ENCODE results near the gene IFNL3.

Gene IFNL3

DNA sequence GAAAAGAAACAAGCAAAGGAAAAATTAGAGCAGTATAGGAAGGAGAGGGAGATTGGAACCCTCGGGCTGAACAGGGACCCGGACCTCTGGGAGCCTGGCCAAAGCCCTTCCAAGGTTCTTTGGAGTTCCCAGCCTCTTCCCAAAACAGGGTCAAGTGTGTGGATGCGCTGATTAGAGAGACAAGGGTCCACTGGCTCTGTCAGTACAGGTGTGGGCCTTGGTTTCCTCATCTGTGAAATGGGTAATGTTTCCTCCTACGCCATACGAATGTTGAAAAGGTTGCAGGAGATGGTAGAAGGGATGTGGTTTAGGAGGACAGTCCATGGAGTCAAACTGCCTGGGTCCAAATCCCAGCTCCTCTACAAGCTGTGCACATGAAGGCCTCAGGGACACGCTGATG is 38.7 kb downstream of the IFNL3 start:
- in situ Hi-C loops (cut with HindIII; ENCODE audit: low pct_ligation_motif_present, low sequenced_read_pairs), result no loop called here
- Histone ChIP-seq H3K4me3 (ENCODE audit: low read depth, low read length) (no peak overlapping the region), H3K27me3 (replicated peaks) (peaks cover 23% of the 10 kb centered on the region), H3K27ac (no peak overlapping the region), H3K36me3 (replicated peaks) (no peaks in the 10 kb centered on the region)
- TF ChIP-seq, protein P1, sequence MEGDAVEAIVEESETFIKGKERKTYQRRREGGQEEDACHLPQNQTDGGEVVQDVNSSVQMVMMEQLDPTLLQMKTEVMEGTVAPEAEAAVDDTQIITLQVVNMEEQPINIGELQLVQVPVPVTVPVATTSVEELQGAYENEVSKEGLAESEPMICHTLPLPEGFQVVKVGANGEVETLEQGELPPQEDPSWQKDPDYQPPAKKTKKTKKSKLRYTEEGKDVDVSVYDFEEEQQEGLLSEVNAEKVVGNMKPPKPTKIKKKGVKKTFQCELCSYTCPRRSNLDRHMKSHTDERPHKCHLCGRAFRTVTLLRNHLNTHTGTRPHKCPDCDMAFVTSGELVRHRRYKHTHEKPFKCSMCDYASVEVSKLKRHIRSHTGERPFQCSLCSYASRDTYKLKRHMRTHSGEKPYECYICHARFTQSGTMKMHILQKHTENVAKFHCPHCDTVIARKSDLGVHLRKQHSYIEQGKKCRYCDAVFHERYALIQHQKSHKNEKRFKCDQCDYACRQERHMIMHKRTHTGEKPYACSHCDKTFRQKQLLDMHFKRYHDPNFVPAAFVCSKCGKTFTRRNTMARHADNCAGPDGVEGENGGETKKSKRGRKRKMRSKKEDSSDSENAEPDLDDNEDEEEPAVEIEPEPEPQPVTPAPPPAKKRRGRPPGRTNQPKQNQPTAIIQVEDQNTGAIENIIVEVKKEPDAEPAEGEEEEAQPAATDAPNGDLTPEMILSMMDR (IDR thresholded peaks at IDR 0.05; ENCODE audit: low read depth, low read length, missing control alignments), result no peak
- DNase-seq, result no peak

DNA sequence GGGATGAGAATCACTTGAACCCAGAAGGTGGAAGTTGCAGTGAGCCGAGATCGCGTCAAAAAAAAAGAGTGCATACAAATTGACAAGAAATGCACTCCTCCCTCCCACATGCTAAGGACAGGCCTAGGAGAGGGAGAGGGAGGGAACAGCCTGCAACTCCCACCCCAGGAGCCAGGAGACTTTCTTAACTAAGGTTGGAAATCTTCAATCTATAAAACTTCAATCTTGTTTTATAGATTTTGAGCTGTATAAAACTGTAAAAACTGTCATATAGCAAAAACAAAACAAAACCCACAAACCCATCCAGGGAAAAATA is 39.4 kb downstream of the IFNL3 start:
- H3K27me3 ChIP-seq (replicated peaks), result peaks cover 23% of the 10 kb centered on the region
- no peak overlapping the region for H3K27ac ChIP-seq
- DNase-seq, result no peak
- TF ChIP-seq, protein P1 (IDR thresholded peaks at IDR 0.05; ENCODE audit: low read depth, low read length, missing control alignments), result no peak
- H3K36me3 ChIP-seq (replicated peaks), result no peaks in the 10 kb centered on the region
- in situ Hi-C loops (cut with HindIII; ENCODE audit: low pct_ligation_motif_present, low sequenced_read_pairs), result no loop called here
- no peak overlapping the region for H3K4me3 ChIP-seq (ENCODE audit: low read depth, low read length)

DNA sequence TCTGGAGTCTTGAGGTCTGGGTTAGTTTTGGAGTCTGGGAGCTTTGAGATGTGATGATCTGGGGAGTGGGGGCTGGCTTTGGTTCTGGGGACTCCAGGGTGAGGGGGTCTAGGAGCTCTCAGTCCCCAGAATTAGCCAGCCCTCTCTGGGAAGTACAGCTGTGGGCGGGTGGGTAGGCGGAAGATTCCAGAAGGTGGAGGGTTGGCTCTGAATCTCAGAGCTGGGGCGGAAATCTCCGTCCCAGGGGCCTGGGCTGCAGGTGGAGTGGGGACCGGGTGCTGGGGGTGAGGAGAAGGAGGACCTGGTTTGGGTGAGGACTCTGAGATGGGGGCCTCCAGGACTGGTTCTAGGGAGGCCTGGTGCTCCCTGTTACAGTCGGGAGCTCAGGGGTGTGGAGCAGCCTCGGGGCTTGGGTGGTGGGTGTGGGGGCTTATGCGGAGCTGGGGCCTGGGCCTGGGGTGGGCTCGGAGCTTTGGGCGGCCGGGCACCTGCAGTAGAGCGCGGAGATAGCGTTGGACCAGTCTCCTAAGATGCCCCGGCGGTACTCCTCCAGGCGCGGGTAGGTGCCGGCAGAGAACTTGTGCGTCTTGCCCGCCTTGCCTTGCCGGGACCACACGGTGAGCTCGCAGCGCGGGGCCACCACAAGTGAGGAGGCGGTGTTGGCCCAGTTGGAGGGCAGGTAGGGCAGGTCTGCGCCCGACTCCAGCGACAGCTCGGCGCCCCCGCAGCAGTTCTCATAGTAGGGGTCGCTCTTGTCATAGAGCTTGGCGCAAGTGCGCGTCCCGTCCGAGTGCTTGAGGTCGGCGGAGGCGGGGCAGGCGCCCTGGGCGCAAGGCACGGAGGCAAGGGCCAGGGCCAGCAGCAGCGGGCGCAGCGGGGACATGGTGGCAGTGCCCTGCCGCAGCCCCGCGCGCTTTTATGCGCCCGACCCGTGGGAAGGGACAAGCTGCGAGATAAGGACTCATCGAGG is 41.1 kb downstream of the IFNL3 start, which contains the start of gene SYCN:
TSS of gene SYCN (minus strand) at position 892 of the 970 bp plus-strand sequence. CDS start at position 883, 9 bp downstream.
- no peak within 1 kb of the TSS for H3K4me3 ChIP-seq (ENCODE audit: low read depth, low read length)
- TF ChIP-seq, protein P1 (IDR thresholded peaks at IDR 0.05; ENCODE audit: low read depth, low read length, missing control alignments), result no peak
- H3K27ac ChIP-seq, result no peak within 1 kb of the TSS
- H3K36me3 ChIP-seq (replicated peaks), result no peaks in the 10 kb centered on the region
- no peak for DNase-seq
- peaks cover 27% of the 10 kb centered on the region for H3K27me3 ChIP-seq (replicated peaks)
- in situ Hi-C loops (cut with HindIII; ENCODE audit: low pct_ligation_motif_present, low sequenced_read_pairs), result no loop called here

DNA sequence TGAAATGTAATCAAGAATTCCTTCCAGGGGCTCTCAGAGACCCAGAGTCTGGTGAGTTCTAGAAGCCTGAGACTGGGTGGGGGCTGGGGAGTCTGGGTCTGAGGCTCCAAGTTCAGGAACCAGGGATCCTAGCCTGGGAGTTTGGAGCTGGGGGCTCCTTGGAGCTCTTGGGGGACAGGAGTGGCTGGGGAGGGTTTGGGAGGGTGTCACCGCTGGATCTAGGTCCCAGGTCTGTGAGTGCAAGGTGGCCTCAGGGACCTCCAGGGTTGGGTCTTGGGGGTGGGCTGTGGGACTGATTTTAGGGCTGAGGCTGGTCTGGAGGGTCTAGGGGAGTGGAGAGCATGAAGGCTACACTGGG is 41.8 kb downstream of the IFNL3 start:
- Histone ChIP-seq H3K27me3 (replicated peaks) (peaks cover 30% of the 10 kb centered on the region), H3K4me3 (ENCODE audit: low read depth, low read length) (no peak overlapping the region), H3K36me3 (replicated peaks) (no peaks in the 10 kb centered on the region), H3K27ac (no peak overlapping the region)
- in situ Hi-C loops (cut with HindIII; ENCODE audit: low pct_ligation_motif_present, low sequenced_read_pairs), result no loop called here
- TF ChIP-seq, protein P1 (IDR thresholded peaks at IDR 0.05; ENCODE audit: low read depth, low read length, missing control alignments), result no peak
- DNase-seq, result no peak

DNA sequence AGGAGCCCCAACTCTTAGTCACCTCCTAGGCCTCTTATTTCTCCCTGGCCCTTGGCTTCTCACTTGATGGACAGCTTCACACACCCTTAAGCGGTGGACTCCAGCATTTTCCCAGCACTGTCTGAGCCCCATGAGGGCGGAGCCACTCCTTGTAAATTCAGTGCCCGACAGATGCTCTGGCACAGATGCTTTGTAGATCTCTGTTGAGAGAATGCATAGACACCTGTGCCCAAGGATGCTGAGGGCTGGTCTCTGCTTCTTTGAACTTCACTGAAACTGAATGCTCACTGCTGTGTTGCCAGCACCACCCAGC is 44.0 kb downstream of the IFNL3 start:
- Histone ChIP-seq H3K36me3 (replicated peaks) (no peaks in the 10 kb centered on the region), H3K27me3 (replicated peaks) (peaks cover 51% of the 10 kb centered on the region)

More for the DNA sequence above, 44.0 kb downstream of the IFNL3 start:
- in situ Hi-C loops (cut with HindIII; ENCODE audit: low pct_ligation_motif_present, low sequenced_read_pairs), result no loop called here
- H3K27ac ChIP-seq, result no peak overlapping the region
- no peak for DNase-seq
- no peak overlapping the region for H3K4me3 ChIP-seq (ENCODE audit: low read depth, low read length)
- TF ChIP-seq, protein P1 (IDR thresholded peaks at IDR 0.05; ENCODE audit: low read depth, low read length, missing control alignments), result no peak

All from brain microvascular endothelial cell (primary cell).